Activated CD4-positive, alpha-beta T cell treated with anti-CD3 and anti-CD28 coated beads for 4 hours (primary cell): ENCODE results near the gene TNFSF8.

Experiments used
- DNase-seq, 2 donors: peaks; one replicate each; pipeline ENCODE4 v3.0.0-alpha.2; 2020

The TNFSF8 gene

GRCh38 chr9:114902786-114903524 is 27.4 kb downstream of the TNFSF8 start:
- peak in 1 of 2 donors; percentile 60 for DNase-seq

- no peak for DNase-seq
Measured at GRCh38 chr9:114900942-114901802, 29.2 kb downstream of the TNFSF8 start.

DNA sequence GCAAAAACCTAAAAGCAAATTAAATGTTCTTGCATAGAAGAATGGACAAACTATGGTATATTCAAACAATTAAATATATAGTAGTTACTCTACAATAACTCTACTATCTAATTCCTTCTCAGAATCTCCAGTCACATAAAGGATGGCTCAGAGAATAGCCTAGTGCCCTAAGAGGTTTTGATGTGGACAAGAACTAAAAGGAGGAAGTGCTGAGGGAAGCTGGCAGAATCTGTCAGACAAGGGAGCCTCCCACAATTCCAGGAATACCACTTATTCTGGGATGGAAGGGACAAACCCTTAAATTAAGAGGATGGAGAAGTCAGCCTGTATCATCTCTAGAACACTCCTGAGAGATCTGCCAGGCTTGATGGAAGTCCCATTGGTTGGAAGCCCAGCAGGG is 30.4 kb downstream of the TNFSF8 start:
- no peak for DNase-seq

DNA sequence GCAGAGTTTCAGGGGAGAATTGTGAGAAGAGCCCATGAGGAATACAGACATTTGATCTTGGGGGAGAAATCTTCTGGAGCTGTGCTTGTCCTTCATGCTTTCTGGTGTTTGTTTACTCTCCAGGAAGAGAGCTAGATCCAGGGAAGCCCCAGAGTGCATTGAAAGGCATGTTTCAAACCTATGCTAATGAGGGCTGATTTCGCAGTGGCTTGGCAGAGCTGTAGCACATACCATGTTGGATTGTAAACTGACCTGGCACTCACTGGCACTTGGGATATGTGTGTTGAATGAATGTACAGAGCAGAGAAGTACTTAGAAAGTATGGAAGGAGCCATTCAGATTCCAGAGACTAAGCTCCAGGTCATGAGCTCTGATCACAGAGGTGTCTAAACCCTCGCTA is 30.9 kb downstream of the TNFSF8 start:
- no peak for DNase-seq

DNA sequence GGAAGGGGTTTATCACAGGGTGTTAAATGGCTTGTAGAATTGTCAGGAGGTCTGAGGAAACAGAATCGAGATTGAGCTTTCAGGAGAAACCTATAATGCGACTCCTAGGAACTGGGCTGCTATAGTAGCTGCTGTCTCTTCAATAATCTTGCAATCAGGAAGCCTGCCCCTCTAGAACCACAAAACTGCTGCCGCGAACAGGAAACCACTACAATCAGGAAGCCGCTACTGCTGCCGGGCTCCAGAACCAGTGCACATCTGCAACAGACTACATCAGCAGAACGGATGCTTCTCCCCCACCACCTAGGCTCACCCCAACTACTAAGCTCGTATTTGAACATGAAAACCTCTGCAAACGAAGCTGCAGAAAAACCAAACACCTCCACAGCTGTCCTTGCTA is 31.6 kb downstream of the TNFSF8 start:
- DNase-seq, result peak; percentile 70

DNA sequence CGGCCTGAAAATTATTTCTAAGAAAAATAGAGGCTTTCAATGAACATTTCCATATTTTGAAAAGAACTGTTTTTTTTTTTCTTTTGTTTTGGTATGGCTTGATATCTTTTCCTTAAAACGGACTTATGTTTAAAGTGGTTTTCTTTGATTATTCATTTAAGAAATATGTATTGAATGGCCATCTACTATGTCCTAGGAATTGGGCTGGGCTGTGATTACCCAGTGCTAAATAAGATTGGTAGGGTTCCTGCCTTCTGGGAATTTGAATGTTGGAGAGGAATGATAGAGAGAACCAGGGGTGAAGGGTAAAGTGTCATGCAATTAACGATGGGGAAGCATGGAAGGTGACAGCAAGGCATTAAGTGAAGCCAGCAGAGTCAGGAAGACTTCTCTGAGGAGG is 33.2 kb downstream of the TNFSF8 start:
- DNase-seq, result no peak

DNA sequence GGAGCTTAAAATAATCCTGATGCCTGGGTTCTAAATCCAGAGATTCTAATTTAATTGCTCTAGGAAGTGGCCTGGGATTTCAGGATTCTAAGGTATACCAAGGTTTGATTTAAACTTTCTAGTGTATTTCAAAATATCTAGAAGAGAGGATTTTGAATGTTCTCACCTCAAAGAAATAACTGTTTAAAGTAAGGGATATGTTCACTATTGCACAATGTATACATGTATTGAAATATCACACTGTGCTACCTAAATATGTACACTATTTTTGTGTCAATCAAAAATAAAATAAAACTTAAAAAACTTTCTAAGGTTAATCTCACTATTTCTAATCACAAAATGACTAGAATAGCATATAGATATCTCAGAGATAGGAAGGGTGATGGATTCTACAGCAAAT is 34.0 kb downstream of the TNFSF8 start:
- no peak for DNase-seq

DNA sequence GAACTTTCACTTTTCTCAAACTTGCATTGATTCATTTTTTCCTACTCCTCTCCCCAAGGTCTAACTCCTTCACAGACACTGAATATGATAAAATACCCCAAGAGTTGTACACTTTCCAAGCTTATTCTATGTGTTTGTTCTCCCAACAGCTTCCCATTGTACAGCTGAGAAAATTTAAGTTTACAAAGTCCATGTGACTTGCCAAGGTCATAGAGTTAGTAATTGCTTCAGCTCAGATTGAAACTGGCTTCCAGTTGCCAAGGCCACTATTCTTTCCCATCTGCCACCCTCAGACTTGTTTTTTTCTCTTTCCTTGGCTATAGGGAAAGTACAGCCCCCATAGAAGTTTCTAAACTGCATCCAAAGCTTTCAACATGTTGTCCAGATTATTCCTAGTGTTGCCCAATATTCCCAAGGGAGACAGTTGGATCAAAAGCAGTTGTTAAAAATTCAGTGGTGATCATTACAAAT is 34.8 kb downstream of the TNFSF8 start:
- no peak for DNase-seq

- no peak for DNase-seq
Measured at GRCh38 chr9:114894609-114895433, 35.6 kb downstream of the TNFSF8 start.

DNA sequence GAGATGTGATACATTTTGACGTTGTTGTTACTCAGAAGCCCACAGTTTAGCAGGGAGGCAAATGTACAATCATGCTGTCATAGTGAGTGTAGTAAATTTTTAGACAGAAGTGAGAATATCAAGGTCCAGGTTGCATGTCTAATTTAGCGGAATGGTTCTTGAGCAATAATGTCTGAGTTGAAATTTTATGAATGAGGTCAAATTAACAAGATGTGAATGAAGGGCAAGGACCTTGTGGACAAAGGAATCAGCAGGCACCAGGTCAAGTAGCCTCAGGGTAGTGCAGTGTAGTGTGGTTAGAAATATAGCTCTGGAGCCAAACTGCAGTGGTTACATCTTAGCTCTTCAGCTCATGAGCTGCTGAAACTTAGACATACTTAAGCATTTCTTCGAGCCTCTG is 36.2 kb downstream of the TNFSF8 start:
- DNase-seq, result no peak

- peak; percentile 53 to 63 for DNase-seq
Measured at GRCh38 chr9:114893221-114894010, 37.0 kb downstream of the TNFSF8 start.

GRCh38 chr9:114889802-114890224 is 40.6 kb downstream of the TNFSF8 start:
- DNase-seq, result no peak

GRCh38 chr9:114888607-114889006 is 41.8 kb downstream of the TNFSF8 start:
- no peak for DNase-seq

GRCh38 chr9:114887963-114888362 is 42.4 kb downstream of the TNFSF8 start:
- DNase-seq, result no peak

DNA sequence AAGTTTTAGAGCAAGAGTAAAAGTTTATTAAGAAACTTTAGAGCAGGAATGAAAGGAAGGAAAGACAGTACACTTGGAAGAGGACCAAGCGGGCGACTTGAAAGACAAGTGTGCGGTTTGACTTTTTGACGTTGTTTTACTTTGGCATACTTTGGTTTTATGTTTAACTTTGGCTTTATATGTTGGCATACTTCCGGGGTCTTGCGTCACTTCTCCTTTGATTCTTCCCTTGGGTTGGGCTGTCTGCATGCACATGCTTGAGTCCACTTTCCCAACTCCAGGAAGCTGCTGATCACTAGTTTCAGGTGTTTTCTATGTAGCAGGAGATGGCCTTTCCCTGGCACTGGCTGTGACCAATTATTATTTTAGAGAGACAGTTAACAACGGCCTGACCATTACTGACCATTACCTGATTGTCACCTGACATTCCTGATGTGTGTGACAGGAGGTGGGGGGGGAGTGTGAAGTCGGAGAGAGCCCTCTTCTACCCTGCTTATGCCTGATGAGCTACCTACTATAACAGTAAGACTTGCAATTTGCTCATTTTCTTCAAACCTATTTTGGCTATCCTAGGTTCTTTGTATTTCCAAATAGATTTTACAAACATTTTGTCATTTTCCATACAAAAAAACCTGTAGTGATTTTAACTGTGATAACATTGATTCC is 45.5 kb downstream of the TNFSF8 start:
- DNase-seq, result no peak

GRCh38 chr9:114883709-114884108 is 46.7 kb downstream of the TNFSF8 start:
- no peak for DNase-seq

DNA sequence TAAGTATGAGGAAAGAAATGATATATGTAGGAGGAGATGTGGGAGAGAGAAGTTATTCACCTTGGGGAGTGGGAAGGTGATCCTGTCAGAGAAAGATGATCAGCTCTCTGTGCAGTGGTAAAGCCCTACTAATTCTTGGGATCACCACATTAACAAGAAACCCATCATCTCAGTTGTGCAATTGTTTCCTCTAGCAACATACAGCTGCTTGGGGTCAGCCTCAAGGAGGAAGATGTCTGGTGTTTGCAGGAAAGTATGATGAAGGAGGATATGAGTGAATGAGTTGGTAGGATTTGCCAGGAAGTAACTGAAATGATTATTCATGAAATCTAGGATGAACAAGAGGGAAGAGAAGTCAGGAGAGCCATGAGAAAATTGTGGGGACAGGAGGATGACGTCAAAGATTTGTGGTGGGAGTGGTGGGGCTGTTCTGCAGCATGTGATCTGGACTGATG is 50.1 kb downstream of the TNFSF8 start:
- DNase-seq, result no peak

DNA sequence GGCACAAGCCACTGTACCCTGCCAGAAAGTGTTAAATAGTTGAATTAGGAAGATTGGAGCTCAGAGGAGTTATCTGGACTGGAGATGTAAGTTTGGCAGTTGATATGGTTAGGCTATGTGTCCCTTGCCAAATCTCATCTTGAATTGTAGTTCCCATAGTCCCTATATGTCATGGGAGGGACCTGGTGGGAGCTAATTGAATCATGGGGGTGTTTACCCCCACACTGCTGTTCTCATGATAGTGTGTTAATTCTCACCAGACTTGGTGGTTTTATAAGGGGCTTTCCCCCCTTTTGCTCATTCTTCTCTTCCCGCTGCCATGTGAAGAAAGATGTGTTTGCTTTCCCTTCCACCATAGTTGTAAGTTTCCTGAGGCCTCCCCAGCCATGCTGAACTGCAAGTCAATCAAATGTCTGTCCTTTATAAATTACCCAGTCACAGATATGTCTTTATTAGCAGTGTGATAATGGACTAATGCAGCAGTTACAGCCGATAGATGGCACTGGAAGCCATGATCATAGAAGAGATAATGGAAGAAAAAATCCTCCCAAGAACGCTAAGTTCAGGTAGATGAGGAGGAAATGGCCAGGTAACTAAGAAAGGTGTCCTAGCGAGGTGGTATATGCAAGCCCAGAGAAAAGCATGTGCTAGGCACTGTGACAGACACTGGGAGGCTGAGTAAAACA is 51.4 kb downstream of the TNFSF8 start:
- DNase-seq, result no peak

DNA sequence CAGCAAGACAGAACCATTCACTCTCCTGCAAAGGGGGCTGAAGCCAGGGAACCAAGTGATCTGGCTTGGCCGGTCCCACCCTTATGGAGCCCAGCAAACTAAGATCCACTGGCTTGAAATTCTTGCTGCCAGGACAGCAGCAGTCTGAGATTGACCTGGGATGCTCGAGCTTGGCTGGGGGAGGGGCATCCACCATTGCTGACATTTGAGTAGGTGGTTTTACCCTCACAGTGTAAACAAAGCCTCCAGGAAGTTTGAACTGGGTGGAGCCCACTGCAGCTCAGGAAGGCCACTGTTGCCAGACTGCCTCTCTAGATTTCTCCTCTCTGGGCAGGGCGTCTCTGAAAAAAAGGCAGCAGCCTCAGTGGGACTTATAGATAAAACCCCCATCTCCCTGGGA is 60.5 kb downstream of the TNFSF8 start:
- no peak for DNase-seq

DNA sequence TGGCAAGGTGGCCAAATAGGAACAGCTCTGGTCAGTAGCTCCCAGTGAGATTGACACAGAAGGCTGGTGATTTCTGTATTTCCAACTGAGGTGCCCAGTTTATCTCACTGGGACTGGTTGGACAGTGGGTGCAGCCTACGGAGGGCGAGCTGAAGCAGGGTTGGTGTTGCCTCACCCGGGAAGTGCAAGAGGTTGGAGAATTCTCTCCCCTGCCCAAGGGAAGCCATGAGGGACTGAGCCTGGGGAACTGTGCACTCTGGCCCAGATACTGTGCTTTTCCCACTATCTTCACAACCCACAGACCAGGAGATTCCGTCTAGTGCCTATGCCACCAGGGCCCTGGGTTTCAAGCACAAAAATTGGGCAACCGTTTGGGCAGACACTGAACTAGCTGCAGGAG is 61.0 kb downstream of the TNFSF8 start:
- no peak for DNase-seq

GRCh38 chr9:114867327-114867726 is 63.1 kb downstream of the TNFSF8 start:
- DNase-seq, result no peak
